HG02973 (cell line): Measurements from ENCODE around the gene ALG3.
A peak's percentile ranks its signal among the peaks of the same experiment; 100 is the strongest.

Experiments used
- ATAC-seq: cut with Tn5 transposase; IDR thresholded peaks from one replicate; pipeline ENCODE4 v1.9.1; 2021; ENCODE audit warnings: moderate library complexity; ENCODE audit not compliant: unreplicated experiment

The ALG3 gene

GRCh38 chr3:184260724-184261269 lies 12.0 kb upstream of the ALG3 start:
- ATAC-seq = no peak

GRCh38 chr3:184259878-184260723 lies 11.3 kb upstream of the ALG3 start:
- ATAC-seq = no peak

DNA sequence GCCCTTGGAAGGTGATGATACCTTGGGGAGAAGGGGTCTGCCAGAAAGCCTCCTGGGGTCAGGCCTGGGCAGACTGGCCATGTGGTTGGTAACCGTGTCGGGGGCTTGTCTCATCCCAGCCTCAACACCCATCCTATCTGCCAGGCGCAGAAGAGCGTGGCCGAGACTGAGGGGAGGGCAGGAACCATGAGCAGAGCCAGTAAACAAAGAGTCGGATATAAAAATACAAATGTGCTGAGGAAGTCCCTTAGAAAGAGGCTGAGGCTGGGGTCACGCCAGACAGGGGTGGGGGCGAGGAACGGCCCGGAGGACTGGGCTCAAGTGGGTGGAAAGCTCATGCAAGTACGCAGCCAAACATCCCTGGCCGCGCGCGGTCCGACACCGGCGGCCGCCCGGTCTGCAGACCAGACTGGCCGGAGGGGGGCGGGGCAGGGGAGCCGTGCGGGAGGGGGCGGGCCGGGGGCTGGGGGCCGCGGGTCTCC lies 10.7 kb upstream of the ALG3 start:
- no peak for ATAC-seq

- no peak for ATAC-seq
Observed at GRCh38 chr3:184258926-184259325, 10.2 kb upstream of the ALG3 start.

DNA sequence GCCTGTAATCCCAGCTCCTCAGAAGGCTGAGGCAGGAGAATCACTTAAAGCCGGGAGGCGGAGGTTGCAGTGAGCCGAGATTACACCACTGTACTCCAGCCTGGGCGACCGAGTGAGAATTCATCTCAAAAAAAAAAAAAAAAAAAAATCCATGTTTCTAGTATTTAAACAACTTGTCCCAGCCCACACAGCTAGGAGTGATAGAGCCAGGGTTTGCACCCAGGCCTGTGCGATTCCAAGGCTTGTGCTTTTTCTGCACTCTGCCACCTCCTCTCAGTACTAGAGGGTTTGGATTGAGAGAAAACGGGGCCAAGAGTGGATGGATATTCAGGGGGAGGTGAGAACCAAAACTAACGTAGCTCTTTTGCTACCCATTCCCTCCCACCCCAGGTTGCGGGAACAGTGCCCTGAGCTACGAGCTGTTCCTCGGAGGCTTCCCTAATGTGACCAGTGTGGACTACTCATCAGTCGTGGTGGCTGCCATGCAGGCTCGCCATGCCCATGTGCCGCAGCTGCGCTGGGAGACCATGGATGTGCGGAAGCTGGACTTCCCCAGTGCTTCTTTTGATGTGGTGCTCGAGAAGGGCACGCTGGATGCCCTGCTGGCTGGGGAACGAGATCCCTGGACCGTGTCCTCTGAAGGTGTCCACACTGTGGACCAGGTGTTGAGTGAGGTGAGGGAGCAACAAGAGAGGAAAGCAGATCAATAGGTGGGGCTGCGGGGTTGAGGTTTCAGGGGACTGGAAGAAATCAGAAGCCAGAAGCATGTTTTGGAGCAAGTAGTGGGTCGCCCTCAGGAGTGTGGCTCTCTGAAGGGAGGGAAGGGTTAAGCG lies 8.5 kb upstream of the ALG3 start:
- no peak for ATAC-seq

DNA sequence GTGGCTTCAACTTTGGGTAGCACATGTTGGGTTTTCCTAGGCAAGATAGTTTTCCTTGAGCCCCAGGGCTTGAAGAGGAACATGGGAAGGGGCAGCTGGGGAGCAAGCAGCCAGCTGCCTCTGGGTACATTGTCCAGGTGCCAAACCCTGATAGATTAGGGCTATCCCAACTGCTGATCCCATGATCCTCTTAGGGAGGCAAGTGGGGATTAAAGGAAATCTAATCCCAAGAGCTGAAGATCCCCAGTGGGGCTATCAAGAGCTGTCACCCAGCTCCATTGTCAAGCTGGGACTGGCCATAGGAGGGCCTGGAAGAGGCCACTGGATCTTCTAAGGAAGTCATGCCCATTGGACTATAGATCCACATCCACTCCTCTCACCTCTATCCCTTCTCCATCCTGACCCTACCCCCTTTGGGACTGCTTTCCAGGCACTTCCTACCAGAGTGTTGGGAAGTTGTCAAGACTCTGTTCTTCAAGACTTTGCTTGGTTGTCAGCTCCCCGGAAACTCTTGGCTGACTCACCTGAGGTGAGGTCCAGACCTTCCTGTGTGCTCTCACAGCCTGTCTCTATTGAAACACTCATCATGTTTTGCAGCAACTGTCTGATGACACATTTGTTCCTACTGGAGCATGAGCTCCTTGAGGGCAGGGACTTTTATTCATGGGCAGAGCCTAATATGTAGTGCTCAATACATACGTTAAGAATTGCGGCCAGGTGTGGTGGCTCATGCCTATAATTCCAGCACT lies 6.7 kb upstream of the ALG3 start:
- ATAC-seq = no peak

- peak; percentile 60 for ATAC-seq
Observed at GRCh38 chr3:184250167-184250828, 1.5 kb upstream of the ALG3 start.

DNA sequence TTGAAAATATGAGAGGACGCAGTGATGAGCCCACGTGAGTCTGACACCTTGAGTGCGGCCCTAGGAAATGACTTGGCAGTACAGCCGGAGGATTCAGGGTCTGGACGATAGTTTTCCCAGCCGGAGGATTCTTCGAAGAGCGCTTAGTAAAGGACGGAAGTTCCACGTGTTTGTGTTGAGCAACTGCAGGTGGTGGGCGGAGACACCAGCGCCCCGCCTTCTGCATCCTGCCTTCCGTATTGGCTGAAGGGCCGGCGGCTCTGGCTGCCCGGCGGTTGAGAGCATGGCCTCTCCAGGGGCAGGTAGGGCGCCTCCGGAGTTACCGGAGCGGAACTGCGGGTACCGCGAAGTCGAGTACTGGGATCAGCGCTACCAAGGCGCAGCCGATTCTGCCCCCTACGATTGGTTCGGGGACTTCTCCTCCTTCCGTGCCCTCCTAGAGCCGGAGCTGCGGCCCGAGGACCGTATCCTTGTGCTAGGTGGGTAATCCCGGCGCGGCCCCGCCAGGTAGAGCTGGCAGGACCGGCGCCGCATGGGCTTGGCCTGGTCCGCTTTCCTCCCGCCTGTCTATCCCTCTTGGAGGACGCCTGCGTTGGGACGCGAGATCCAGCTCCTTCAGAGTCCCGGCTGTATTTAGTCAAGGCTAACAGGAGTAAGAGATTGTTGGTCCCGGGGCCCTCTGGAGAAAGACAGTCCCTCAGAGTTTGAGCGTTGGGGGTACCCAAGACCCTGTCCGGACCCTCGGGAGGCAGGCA lies 827 bp upstream of the ALG3 start, which contains the start of gene EEF1AKMT4:
Gene EEF1AKMT4 (plus strand): TSS at position 261 of the 755 bp plus-strand sequence. CDS start 23 bp downstream, at position 284.
- peak; percentile 86 for ATAC-seq

DNA sequence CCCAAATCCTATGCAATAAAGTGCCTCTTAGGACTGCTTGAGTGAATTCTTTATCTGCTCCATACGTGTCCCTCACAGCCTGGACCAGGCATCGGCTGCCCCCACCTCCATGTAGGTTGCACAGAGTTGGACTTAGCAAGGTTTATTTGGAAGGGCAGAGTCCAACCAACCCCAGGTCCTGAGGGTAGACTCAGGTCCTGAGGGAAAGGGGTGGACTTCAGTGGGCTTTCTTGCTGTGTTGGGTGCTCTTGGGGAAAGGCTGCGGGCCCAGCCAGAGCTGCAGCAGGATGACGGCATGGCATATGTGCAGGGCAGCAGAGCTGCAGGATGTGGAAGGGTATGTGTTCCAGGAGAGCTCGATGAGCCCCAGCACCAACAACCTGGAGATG lies 6.5 kb downstream of the ALG3 start:
- no peak for ATAC-seq

- ATAC-seq = no peak
Observed at GRCh38 chr3:184241447-184242296, 7.1 kb downstream of the ALG3 start.

DNA sequence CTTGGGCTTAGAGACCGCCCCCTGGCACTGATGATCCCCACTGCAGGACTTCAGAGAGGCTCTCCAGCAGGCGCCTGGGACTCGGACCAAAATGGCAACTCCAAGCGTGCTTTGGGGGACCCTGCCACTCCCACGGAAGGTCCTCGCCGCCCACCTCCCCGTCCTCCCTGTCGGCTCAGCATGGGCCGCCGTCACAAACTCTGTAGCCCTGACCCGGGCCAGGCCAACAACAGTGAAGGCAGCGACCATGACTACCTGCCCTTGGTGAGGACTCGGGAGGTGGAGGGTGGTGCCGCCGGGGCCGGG lies 7.7 kb downstream of the ALG3 start:
- no peak for ATAC-seq

DNA sequence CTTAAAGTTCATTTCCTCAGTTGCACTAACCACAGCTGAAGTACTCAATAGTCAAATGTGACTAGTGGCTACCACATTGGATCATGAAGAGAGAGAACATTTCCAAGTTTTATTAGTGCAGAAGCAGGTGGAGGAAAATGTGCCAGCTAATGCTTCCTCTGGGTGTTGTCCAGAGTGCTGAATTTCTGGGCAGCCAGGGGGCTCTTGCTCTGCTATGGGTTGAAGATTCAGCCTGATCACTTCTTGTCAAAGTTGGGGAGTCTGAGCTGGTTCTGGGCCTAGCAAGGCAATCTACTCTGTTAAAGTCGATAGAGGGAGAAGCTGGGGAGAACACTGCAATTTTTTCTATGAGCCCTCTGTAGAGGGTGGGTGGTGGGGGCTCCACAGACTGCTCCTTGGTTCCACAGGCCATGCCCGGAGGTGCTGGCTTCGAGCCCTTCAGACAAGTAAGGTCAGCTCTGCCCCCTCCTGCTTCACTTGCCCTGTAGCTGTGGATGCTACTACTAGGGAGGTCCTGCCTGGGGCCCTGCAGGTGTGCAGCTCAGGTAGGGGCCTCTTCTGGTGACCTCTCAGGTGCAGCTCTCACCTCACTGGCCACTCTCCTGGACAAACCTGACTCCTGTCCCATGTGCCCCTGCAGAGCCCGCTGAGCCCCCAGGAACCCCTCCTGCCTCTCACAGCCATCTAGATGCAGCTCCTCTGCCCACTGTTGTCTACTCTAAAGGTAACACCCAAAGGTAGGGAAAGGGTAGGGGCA lies 8.2 kb downstream of the ALG3 start:
- ATAC-seq = no peak

GRCh38 chr3:184239708-184240107 lies 9.1 kb downstream of the ALG3 start:
- no peak for ATAC-seq

DNA sequence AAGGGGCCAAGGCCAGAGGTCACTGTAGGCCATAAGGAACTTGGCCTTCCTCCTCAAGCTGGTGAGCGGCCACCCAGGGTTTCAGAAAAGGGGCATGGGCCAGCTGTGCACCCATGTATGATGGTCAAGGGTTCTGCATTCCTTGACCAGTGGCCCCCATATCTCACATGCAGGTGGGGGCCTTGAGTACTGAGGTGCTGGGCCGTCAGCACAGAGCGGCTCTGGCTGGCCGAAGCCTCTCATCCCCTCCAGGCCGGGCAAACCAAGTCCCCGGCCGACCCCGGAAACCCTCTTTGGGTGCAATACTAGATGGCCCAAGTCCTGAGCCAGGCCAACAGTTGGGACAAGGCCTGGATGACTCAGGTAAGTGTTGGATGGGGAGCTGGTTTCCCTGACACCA lies 9.5 kb downstream of the ALG3 start:
- no peak for ATAC-seq

DNA sequence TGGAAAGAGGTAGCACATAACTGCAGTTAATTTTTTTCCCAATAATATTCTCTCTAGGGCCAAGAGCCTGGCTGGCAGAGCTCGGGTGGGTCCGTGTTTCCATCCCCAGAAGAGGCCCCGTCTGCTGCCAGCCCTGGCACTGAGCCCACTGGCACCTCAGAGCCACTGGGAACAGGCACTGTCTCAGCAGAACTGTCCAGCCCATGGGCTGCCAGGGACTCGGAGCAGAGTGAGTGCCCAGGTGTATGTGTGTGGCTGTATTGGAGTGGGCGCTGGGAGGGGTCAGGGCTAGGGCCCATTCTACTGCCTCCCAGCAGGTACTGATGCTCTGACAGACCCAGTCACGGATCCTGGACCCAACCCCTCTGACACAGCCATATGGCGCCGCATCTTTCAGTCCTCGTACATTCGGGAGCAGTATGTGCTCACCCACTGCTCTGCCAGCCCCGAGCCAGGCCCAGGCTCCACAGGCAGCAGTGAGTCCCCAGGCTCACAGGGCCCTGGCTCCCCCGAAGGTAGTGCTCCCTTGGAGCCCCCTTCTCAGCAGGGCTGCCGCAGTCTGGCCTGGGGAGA lies 10.4 kb downstream of the ALG3 start:
- no peak for ATAC-seq

- no peak for ATAC-seq
Observed at GRCh38 chr3:184237807-184238206, 11.0 kb downstream of the ALG3 start.

- no peak for ATAC-seq
Observed at GRCh38 chr3:184237211-184237610, 11.6 kb downstream of the ALG3 start.

DNA sequence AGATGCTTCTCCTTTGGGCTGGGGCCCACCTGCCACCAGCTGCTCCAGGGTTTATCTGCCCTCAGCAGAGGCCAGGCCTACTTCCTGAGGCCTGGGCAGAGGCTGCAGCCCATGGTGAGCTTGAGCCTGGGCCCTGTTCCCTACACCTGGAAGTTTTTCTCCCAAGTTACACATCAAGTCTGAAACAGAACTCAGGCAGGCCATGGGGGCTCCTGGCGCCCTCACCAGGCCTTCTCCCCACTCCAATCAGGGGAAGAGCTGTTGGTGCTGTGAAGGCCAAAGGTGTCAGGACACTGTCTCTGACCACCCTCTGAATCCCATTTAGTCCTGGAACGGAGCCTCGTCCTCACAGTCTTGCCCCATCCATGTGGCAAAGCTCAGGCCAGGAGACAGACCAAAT lies 12.1 kb downstream of the ALG3 start:
- no peak for ATAC-seq
